ENCODE data around the gene S100A12. TPM values are rescaled to one million over a fixed set of nuclear protein-coding genes. Genes with fewer than 3 reads are reported as not detected.
A peak's percentile ranks its signal among the peaks of the same experiment; 100 is the strongest.

S100A12 gene
- total and polyA plus RNA-seq, 9 of the 15 experiments (the other 6 are each of a cell fraction or from before 2014, with no cell fraction given): not detected

- TF ChIP-seq RREB1 (CRISPR knock-in tag; IDR thresholded peaks at IDR 0.05) (no peak), FOXM1 (IDR thresholded peaks at IDR 0.05; ENCODE audit: low read depth) (peak; percentile 99), FOXM1 (CRISPR knock-in tag; IDR thresholded peaks at IDR 0.05; ENCODE audit: low read depth) (no peak), PATZ1 (CRISPR knock-in tag; IDR thresholded peaks at IDR 0.05; ENCODE audit: borderline replicate concordance) (0 out of 2 replicates have a peak, but pooled peaks have one; percentile 55), ZNF140 (CRISPR knock-in tag; IDR thresholded peaks at IDR 0.05) (no peak), TRIM24 (IDR thresholded peaks at IDR 0.05) (peak; percentile 99), ZBTB11 (CRISPR knock-in tag; IDR thresholded peaks at IDR 0.05) (peak in 1 of 3 experiments; percentile 91; a peak in 2 of 6 replicates), HBP1 (CRISPR knock-in tag; IDR thresholded peaks at IDR 0.05) (peak; percentile 86), MAX (CRISPR knock-in tag; IDR thresholded peaks at IDR 0.05) (peak; percentile 59), CREM (IDR thresholded peaks at IDR 0.05; ENCODE audit: low read depth) (peak; percentile 86), HNRNPL (IDR thresholded peaks at IDR 0.05; ENCODE audit: low read depth, low read length) (no peak)
Observed at GRCh38 chr1:153343811-153344717, 31.4 kb downstream of the S100A12 start (continued).
